Measurements from ENCODE around the gene EDN3.

The EDN3 gene

DNA sequence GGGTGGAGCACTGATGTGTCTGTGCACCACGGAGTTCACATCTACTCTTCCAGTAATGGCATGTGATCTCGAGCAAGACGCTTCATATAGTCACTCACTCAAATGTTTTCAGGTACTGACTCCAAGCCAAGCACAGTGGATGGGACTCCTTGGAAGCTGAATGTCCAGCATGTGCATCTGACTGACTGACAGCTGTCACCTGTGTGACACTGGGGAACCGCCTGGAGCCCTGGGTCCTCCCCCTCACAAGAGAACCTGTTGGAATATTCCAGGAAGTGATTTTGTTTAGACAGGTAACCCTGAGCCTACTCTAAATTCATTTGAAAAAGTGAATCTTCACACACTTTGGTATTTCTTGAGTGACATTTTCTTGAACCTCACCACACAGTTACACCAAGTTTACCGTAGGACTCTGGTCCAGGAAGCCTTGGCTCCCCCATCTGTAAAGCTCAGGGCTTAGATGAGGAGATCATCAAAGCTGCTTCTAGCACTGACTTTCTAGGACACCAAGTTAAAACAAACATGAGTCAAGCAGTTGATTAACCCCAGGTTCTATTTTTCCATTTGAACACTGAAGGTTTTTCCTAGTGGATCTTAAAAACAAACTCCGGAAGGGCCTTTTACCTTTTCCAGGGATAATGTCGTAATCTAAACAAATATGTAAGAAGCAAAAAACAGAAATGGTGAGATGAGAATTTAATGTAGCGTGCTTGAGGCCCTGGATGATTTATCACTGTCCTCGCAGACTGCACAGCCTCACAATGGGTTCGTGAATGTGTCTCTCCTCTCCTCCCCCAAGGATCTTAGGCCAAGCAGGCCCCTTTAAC is 50.1 kb downstream of the EDN3 start:
- peaks cover 33% of the 10 kb centered on the region for H3K27me3 Mint-ChIP-seq (ENCODE audit: low read depth)
- H3K4me3 Mint-ChIP-seq: no peak overlapping the region
- no peak overlapping the region for H3K27ac Mint-ChIP-seq
- H3K9me3 Mint-ChIP-seq: no peaks in the 10 kb centered on the region
- TF ChIP-seq, protein P1, sequence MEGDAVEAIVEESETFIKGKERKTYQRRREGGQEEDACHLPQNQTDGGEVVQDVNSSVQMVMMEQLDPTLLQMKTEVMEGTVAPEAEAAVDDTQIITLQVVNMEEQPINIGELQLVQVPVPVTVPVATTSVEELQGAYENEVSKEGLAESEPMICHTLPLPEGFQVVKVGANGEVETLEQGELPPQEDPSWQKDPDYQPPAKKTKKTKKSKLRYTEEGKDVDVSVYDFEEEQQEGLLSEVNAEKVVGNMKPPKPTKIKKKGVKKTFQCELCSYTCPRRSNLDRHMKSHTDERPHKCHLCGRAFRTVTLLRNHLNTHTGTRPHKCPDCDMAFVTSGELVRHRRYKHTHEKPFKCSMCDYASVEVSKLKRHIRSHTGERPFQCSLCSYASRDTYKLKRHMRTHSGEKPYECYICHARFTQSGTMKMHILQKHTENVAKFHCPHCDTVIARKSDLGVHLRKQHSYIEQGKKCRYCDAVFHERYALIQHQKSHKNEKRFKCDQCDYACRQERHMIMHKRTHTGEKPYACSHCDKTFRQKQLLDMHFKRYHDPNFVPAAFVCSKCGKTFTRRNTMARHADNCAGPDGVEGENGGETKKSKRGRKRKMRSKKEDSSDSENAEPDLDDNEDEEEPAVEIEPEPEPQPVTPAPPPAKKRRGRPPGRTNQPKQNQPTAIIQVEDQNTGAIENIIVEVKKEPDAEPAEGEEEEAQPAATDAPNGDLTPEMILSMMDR (IDR thresholded peaks at IDR 0.05; ENCODE audit: unreplicated experiment in 3 of 3): no peak
- H3K36me3 Mint-ChIP-seq (ENCODE audit: low read depth): peaks cover 3% of the 10 kb centered on the region
- H3K4me1 Mint-ChIP-seq: peaks cover 16% of the 10 kb centered on the region

DNA sequence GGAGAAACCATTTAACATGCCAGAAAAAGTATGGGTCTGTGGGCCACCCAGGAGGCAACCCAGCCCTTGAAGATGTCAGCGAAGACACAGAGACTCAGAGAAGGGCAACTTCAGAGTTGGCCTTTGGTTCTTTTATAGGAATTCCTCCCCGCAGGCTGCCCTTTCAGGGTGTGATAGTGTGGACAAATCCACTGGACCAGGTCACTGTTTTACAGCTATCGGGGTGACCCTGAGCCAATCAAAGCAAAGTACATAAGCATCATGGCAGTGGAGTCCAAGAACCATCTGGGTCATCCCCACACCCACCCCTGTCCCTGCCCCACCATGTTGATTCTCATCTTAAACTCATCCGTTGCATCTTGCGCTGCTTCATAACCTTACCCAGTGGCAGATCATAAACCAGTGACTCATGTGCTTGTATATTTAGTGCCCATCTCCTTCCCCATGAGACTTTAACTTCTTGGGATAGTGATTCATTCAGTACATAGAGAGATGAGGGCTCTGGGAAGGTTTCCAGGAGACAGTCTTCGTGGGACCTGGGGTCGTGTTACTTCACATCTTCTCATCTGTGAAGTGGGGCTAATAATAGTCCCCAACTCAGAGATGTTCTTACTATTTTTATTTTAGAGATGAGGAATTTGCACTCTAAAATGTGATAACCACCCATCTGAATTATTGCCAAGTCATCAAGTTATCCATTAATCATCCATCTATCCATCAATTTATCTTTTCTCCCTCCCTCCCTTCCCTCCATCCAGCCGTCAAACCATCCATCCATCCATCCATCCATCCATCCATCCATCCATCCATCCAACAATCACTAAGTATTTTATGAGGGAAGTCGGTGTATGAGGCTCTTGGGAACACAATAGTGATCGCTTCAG is 51.0 kb downstream of the EDN3 start:
- Mint-ChIP-seq H3K27ac (no peak overlapping the region), H3K36me3 (ENCODE audit: low read depth) (peaks cover 3% of the 10 kb centered on the region), H3K9me3 (no peaks in the 10 kb centered on the region), H3K4me1 (peaks cover 16% of the 10 kb centered on the region), H3K4me3 (no peak overlapping the region), H3K27me3 (ENCODE audit: low read depth) (peaks cover 33% of the 10 kb centered on the region)
- TF ChIP-seq, protein P1 (IDR thresholded peaks at IDR 0.05; ENCODE audit: unreplicated experiment in 3 of 3): no peak

DNA sequence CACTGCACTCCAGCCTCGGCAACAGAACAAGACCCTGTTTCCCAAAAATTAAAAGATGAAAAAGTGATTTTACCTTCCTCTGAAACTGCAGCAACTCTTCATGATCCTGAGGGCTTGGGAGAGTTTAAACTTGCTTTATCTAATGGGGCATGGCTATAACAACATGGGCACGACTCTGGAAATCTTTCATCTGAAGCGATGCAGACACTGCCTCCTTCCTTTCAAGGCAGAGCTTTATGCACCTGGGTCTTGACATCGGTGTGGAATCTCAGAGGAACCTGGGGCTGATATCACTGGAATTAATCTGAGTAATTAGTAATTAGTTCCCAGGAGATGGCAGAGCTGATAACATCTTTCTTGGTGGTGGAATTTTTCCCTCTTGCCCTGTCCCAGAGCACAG is 52.1 kb downstream of the EDN3 start:
- Mint-ChIP-seq H3K9me3 (no peaks in the 10 kb centered on the region), H3K27ac (no peak overlapping the region), H3K27me3 (ENCODE audit: low read depth) (peaks cover 27% of the 10 kb centered on the region), H3K36me3 (ENCODE audit: low read depth) (peaks cover 3% of the 10 kb centered on the region), H3K4me1 (peaks cover 16% of the 10 kb centered on the region), H3K4me3 (no peak overlapping the region)
- TF ChIP-seq, protein P1 (IDR thresholded peaks at IDR 0.05; ENCODE audit: unreplicated experiment in 3 of 3): no peak

DNA sequence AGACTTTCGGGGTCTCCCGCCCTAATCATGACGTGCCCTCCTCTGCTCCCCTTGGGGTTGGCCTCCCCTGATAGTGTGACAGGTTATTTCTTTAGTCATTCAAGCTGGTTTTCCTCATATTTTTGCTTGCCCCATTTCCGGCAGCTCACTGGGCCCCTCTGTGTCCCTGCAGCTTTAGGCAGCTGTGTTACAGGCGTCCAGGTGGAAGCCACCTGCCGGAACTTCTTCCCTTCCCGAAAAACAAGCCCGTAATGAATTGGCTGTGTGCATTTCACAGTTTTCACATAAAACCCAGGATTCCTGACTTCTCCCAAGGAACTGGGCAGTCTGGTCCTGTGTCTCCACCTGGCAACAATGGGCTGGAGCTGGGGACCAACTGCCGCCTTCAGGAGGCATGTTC is 52.6 kb downstream of the EDN3 start:
- TF ChIP-seq, protein P1 (IDR thresholded peaks at IDR 0.05; ENCODE audit: unreplicated experiment in 3 of 3): no peak
- no peak overlapping the region for H3K27ac Mint-ChIP-seq
- H3K9me3 Mint-ChIP-seq: no peaks in the 10 kb centered on the region
- peaks cover 16% of the 10 kb centered on the region for H3K4me1 Mint-ChIP-seq
- H3K36me3 Mint-ChIP-seq (ENCODE audit: low read depth): peaks cover 3% of the 10 kb centered on the region
- H3K4me3 Mint-ChIP-seq: no peak overlapping the region
- peaks cover 27% of the 10 kb centered on the region for H3K27me3 Mint-ChIP-seq (ENCODE audit: low read depth)

DNA sequence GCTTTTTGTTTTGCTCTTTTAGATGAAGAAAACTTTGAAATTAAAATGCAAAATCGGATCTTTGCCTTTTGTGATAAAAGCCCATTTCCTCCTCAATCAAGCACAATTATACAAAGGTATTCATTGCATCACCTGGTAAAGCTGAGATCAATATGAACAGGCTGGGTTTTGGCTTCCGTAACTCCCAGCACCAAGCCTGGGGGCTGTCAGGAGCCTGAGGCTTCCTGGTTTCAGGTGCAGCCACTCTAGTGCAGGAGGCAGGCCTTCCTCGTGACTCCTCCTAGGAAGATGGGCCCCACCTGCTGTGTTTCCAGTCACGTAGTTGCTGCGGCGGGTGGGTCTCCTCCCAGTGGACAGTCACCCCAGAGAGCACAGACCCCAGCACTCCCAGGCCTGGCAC is 54.0 kb downstream of the EDN3 start:
- Mint-ChIP-seq H3K27me3 (ENCODE audit: low read depth) (peaks cover 27% of the 10 kb centered on the region), H3K9me3 (no peaks in the 10 kb centered on the region), H3K27ac (no peak overlapping the region), H3K4me3 (no peak overlapping the region), H3K36me3 (ENCODE audit: low read depth) (peaks cover 3% of the 10 kb centered on the region), H3K4me1 (peaks cover 16% of the 10 kb centered on the region)
- TF ChIP-seq, protein P1 (IDR thresholded peaks at IDR 0.05; ENCODE audit: unreplicated experiment in 3 of 3): no peak
